ENCODE results near the gene TMEM141. TPM values are rescaled to one million over a fixed set of nuclear protein-coding genes. Genes with fewer than 3 reads are reported as not detected.
A peak's percentile ranks its signal among the peaks of the same experiment; 100 is the strongest.
"Not testable (repeated sequence)": the region's sequence is repeated elsewhere in the genome, so short reads cannot be mapped to it uniquely, and the experiment has no call there.

TMEM141 gene
- total and polyA plus RNA-seq, 10 of the 15 experiments (the other 5 are each of a cell fraction or from before 2014, with no cell fraction given), result 7.8 to 48.6 (median 34.4) TPM

- H3K9me3 ChIP-seq (replicated peaks; ENCODE audit: control insufficient read depth, insufficient read depth, low read length); in situ Hi-C loops (cut with MboI); H3K4me3 ChIP-seq; H2AFZ ChIP-seq (ENCODE audit: control insufficient read depth, low read depth, low read length); H3K27me3 ChIP-seq (replicated peaks in 1 of 2; ENCODE audit: control insufficient read depth in 2 of 2, insufficient read depth in 2 of 2, low read length in 1 of 2); H4K20me1 ChIP-seq (ENCODE audit: control insufficient read depth, insufficient read depth); H3K4me2 ChIP-seq (ENCODE audit: control insufficient read depth, insufficient read depth); H3K79me2 ChIP-seq (ENCODE audit: control insufficient read depth, insufficient read depth, low read length); DNase-seq (ENCODE audit: low read depth, low spot score); BruUV-seq (replicated peaks); H3K4me1 ChIP-seq (ENCODE audit: control insufficient read depth, insufficient read depth, low read length); FAIRE-seq; H3K36me3 ChIP-seq (ENCODE audit: control insufficient read depth in 2 of 2, insufficient read depth in 2 of 2, low read length in 1 of 2); H3K9ac ChIP-seq (ENCODE audit: control insufficient read depth, insufficient read depth, low read length); H3K27ac ChIP-seq (ENCODE audit: control insufficient read depth, insufficient read depth); ATAC-seq: not testable (repeated sequence)
- peak; percentile 94 for TF ChIP-seq ZBTB33 (IDR thresholded peaks at IDR 0.05)
- POLR2A ChIA-PET, result interaction anchor here (0.5 to 1.5 kb wide), 3 partner anchors 31 to 364 kb away, joined by 3 to 6 read pairs (median 3); no protein-coding TSS in a partner anchor
- SMC1A ChIA-PET (ENCODE audit: uncharacterized antibody, unreplicated experiment), result interaction anchor here (0.6 to 3.7 kb wide), 2 partner anchors 17 to 20 kb away, joined by 3 to 23 read pairs; no protein-coding TSS in a partner anchor
- CTCF ChIA-PET, result interaction anchor here (0.8 to 13.1 kb wide), 11 partner anchors 8 to 437 kb away, joined by 3 to 163 read pairs (median 4); partner anchors contain the start of genes AJM1 and RNF208
- 24% methylated on average over 23 of the region's 23 CpGs for WGBS (ENCODE audit: insufficient coverage, insufficient replicate concordance, low lambda C conversion rate, missing lambda C conversion rate)
- intact Hi-C loops (cut with micrococcal nuclease; ENCODE audit: unreplicated experiment), result loop anchor here (5.0 kb wide), 1 partner anchor 452 kb away; no protein-coding TSS in a partner anchor
- RAD21 ChIA-PET (ENCODE audit: unreplicated experiment), result interaction anchor here (0.8 to 4.1 kb wide), 3 partner anchors 18 to 249 kb away, joined by 3 to 28 read pairs (median 6); no protein-coding TSS in a partner anchor
Measured at GRCh38 chr9:136785565-136786355, 5.4 kb upstream of the TMEM141 start.

GRCh38 chr9:136786451-136786850, 4.7 kb upstream of the TMEM141 start:
- H3K27ac ChIP-seq (ENCODE audit: control insufficient read depth, insufficient read depth), result no peak overlapping the region
- no peaks in the 10 kb centered on the region; the same call in 1 of the 2 replicates for H3K79me2 ChIP-seq (ENCODE audit: control insufficient read depth, insufficient read depth, low read length)
- intact Hi-C loops (cut with micrococcal nuclease; ENCODE audit: unreplicated experiment), result loop anchor here (5.0 kb wide), 1 partner anchor 451 kb away; no protein-coding TSS in a partner anchor
- H2AFZ ChIP-seq (ENCODE audit: control insufficient read depth, low read depth, low read length), result no peak overlapping the region
- no peaks in the 10 kb centered on the region for H3K36me3 ChIP-seq (ENCODE audit: control insufficient read depth in 2 of 2, insufficient read depth in 2 of 2, low read length in 1 of 2)
- ATAC-seq (no peak), DNase-seq (ENCODE audit: low read depth, low spot score) (no peak), FAIRE-seq (no peak)
- H3K4me3 ChIP-seq, result no peak overlapping the region
- no peaks in the 10 kb centered on the region for H3K9me3 ChIP-seq (replicated peaks; ENCODE audit: control insufficient read depth, insufficient read depth, low read length)
- TF ChIP-seq BHLHE40 (IDR thresholded peaks at IDR 0.05; ENCODE audit: borderline replicate concordance in 1 of 2, low read depth in 2 of 2, low read length in 1 of 2) (no peak), TCF7 (IDR thresholded peaks at IDR 0.05; ENCODE audit: borderline replicate concordance) (no peak), CBFB (IDR thresholded peaks at IDR 0.05; ENCODE audit: low read depth) (no peak), ZNF687 (IDR thresholded peaks at IDR 0.05) (no peak)
- ChIA-PET RAD21 (ENCODE audit: unreplicated experiment) (interaction anchor here (1.9 to 4.1 kb wide), 2 partner anchors 19 to 249 kb away, joined by 6 to 28 read pairs; no protein-coding TSS in a partner anchor), POLR2A (interaction anchor here (1.5 kb wide), 1 partner anchor 30 kb away, joined by 3 read pairs; no protein-coding TSS in a partner anchor), SMC1A (ENCODE audit: uncharacterized antibody, unreplicated experiment) (interaction anchor here (0.6 to 3.7 kb wide), 3 partner anchors 18 to 249 kb away, joined by 3 to 23 read pairs (median 20); no protein-coding TSS in a partner anchor), CTCF (interaction anchor here (0.8 to 13.1 kb wide), 11 partner anchors 8 to 450 kb away, joined by 3 to 163 read pairs (median 4); partner anchors contain the start of gene RNF208)
- H3K4me1 ChIP-seq (ENCODE audit: control insufficient read depth, insufficient read depth, low read length), result peaks cover 3% of the 10 kb centered on the region
- in situ Hi-C loops (cut with MboI), result no loop called here
- no TSS peak for BruUV-seq (replicated peaks)
- H3K9ac ChIP-seq (ENCODE audit: control insufficient read depth, insufficient read depth, low read length), result no peak overlapping the region
- no peak overlapping the region for H3K4me2 ChIP-seq (ENCODE audit: control insufficient read depth, insufficient read depth)
- no peaks in the 10 kb centered on the region; a peak in 1 of 4 replicates for H3K27me3 ChIP-seq (replicated peaks in 1 of 2; ENCODE audit: control insufficient read depth in 2 of 2, insufficient read depth in 2 of 2, low read length in 1 of 2)
- no peaks in the 10 kb centered on the region for H4K20me1 ChIP-seq (ENCODE audit: control insufficient read depth, insufficient read depth)
- WGBS (ENCODE audit: insufficient coverage, insufficient replicate concordance, low lambda C conversion rate, missing lambda C conversion rate), result 28% methylated on average over 10 of the region's 10 CpGs
